ENCODE results near the gene TRIM67. TPM values are rescaled to one million over a fixed set of nuclear protein-coding genes. Genes with fewer than 3 reads are reported as not detected.

Gene TRIM67
- total RNA-seq, 2 donors from 2014 or later = 0.19 TPM; not detected in 1

- no peak overlapping the region for H3K4me3 ChIP-seq
- H3K9me3 ChIP-seq = no peaks in the 10 kb centered on the region
- no peak for TF ChIP-seq CTCF (IDR thresholded peaks at IDR 0.05)
- H3K27ac ChIP-seq = no peak overlapping the region
- no peaks in the 10 kb centered on the region for H3K36me3 ChIP-seq
- H3K4me1 ChIP-seq = peaks cover 0 to 2% of the 10 kb centered on the region in 2 donors
- no peak for DNase-seq (ENCODE audit: low spot score)
- H3K27me3 ChIP-seq = no peaks in the 10 kb centered on the region
Measured at GRCh38 chr1:231216498-231216897, 54.6 kb downstream of the TRIM67 start.

- Histone ChIP-seq H3K4me3 (no peak overlapping the region), H3K27me3 (no peaks in the 10 kb centered on the region), H3K36me3 (no peaks in the 10 kb centered on the region), H3K27ac (no peak overlapping the region), H3K4me1 (no peaks in the 10 kb centered on the region), H3K9me3 (no peaks in the 10 kb centered on the region)
- DNase-seq (ENCODE audit: low spot score) = no peak
- TF ChIP-seq CTCF (IDR thresholded peaks at IDR 0.05) = no peak
Measured at GRCh38 chr1:231217056-231217455, 55.2 kb downstream of the TRIM67 start.

- Histone ChIP-seq H3K4me3 (no peak overlapping the region), H3K27ac (no peak overlapping the region), H3K27me3 (no peaks in the 10 kb centered on the region), H3K36me3 (peaks cover 5% of the 10 kb centered on the region), H3K9me3 (no peaks in the 10 kb centered on the region), H3K4me1 (no peaks in the 10 kb centered on the region)
- TF ChIP-seq CTCF (IDR thresholded peaks at IDR 0.05) = no peak
- no peak for DNase-seq (ENCODE audit: low spot score)
Measured at GRCh38 chr1:231218078-231218477, 56.2 kb downstream of the TRIM67 start.

- DNase-seq (ENCODE audit: low spot score) = no peak
- H3K27me3 ChIP-seq = no peaks in the 10 kb centered on the region
- H3K9me3 ChIP-seq = no peaks in the 10 kb centered on the region
- no peak for TF ChIP-seq CTCF (IDR thresholded peaks at IDR 0.05)
- H3K4me1 ChIP-seq = no peaks in the 10 kb centered on the region
- peaks cover 21% of the 10 kb centered on the region for H3K36me3 ChIP-seq
- no peak overlapping the region for H3K27ac ChIP-seq
- H3K4me3 ChIP-seq = no peak overlapping the region
Measured at GRCh38 chr1:231219422-231220401, 57.9 kb downstream of the TRIM67 start.

- H3K4me3 ChIP-seq = no peak overlapping the region
- H3K27me3 ChIP-seq = no peaks in the 10 kb centered on the region
- H3K9me3 ChIP-seq = no peaks in the 10 kb centered on the region
- no peak for DNase-seq (ENCODE audit: low spot score)
- TF ChIP-seq CTCF (IDR thresholded peaks at IDR 0.05) = no peak
- H3K36me3 ChIP-seq = peaks cover 32% of the 10 kb centered on the region
- no peak overlapping the region for H3K27ac ChIP-seq
- no peaks in the 10 kb centered on the region for H3K4me1 ChIP-seq
Measured at GRCh38 chr1:231220801-231221200, 58.9 kb downstream of the TRIM67 start.

Data from right atrium auricular region (tissue), 2 donors.